HG03097 (cell line): ENCODE results near the gene RASGRP1.

Experiments used
- ATAC-seq: cut with Tn5 transposase; IDR thresholded peaks from one replicate; pipeline ENCODE4 v1.9.1; 2021; ENCODE audit not compliant: unreplicated experiment, low FRiP score

RASGRP1 gene

DNA sequence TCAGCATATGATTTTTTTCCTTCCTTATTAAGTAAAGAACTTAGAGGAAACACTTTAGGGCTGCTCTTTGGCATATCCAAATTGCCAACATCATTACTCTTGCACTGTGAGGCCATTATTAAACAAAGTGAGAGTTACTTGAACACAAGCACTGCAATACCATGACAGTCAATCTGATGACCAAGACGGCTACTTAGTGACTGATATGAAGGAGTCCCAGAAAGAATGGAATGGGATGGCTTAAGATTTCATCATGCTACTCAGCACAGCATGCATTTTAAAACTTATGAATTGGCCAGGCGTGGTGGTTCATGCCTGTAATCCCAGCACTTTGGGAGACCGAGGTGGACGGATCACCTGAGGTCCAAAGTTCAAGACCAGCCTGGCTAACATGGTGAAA lies 55.5 kb downstream of the RASGRP1 start:
- no peak for ATAC-seq

DNA sequence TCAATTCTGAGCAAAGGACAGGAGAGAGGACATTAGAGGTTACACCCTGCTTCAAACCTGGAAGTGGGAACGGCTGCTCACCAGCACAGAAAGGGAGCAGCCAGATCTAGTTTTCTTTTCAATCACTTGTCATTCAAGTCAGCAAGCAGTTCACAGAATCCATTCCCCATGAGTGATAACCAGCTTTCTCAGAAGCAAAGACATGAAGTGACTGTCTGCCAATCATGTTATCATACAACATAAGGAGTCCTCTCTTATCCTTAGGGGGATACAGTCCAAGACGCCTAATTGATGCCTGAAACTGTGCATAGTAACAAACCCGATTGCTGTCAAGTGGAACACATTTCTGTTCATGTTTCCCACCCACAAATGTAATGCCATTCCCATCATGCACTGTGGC lies 56.0 kb downstream of the RASGRP1 start:
- no peak for ATAC-seq

DNA sequence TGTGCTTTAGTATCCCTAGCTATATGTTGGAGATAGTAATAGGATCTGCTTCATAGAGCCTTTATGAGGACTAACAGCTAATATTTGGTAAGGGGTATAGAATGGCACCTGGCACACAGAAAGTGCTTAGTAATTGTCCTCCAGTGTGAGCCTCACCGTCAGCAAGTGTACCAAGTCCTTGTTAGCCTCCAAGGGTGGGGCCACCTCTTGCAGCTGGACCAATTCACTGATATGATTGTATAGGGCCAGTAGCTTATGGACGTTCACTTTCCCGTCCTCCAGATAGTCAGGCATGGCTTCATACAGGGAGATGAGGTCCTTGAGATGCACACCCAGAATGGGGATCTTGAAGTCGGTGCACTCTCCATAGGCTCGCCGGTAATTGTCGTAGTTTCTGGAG lies 57.0 kb downstream of the RASGRP1 start:
- ATAC-seq, result no peak

DNA sequence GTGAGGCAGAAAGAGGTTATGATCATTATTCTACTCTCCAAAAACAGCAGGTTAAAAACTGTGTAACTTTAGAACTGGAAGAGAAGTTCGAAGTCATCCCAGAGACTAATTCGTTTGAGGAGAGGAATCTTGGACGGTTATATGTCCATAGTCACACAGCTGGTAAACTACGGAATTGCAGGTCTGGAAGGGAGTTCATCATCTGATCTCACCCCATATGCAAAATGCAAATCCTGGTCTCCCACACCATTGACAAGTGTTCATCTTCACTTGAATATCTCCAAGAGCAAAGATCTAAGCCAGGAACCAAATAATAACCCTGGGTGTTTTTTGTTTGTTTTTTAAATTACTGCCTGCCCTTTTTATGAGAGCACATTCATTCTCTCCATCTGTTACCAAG lies 57.6 kb downstream of the RASGRP1 start:
- ATAC-seq, result no peak

DNA sequence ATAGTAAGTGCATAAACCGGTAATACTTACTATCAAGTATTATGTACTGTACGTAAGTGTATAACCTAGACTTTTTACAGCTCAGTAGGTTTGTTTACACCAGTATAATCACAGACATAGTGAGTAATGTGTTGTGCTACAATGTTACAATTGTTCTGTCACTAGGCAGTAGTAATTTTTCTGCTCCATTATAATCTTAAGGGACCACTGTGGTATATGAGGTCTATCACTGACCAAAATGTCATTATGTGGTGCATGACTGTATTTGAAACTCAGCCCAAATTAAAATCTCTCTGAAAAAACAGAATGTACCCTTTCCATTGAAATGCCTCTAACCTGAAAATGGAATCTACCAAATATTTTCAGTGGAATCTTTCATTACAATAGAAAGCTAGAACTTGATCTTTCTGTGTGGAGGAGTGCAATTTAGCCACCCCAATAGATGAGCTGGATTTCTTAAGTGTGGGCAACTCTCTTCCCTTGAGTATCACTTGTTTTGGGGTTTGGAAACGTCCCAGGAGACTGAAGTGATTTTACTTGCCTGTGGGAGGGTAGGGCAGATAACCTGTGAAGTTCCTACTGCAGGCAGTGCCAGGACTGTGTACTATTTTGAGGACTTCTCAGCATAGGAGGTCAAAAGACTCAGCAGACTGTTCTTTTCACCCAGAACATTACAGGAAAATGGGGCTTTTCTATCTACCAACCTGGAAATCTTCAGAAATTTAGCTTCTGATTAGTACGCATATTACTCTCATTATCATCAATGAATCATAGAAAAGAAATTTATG lies 59.7 kb downstream of the RASGRP1 start:
- no peak for ATAC-seq

DNA sequence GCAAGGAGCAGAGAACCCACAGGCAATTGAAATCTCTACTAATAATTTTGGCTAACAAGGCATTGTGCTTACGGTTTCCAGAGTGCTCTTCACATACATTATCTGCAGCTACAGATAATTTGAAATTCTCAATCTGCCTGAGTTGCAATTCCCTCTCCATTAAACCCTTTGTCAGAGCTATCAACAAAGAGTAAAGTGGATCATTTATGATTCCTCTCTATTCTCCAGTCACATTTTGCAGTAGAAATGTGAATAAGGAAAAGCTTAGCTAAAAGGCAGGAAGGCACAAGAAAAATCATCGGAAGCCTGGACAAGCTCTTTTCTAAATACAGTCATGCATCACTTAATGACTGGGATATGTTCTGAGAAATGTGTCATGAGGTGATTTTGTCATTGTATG lies 61.1 kb downstream of the RASGRP1 start:
- ATAC-seq, result no peak

DNA sequence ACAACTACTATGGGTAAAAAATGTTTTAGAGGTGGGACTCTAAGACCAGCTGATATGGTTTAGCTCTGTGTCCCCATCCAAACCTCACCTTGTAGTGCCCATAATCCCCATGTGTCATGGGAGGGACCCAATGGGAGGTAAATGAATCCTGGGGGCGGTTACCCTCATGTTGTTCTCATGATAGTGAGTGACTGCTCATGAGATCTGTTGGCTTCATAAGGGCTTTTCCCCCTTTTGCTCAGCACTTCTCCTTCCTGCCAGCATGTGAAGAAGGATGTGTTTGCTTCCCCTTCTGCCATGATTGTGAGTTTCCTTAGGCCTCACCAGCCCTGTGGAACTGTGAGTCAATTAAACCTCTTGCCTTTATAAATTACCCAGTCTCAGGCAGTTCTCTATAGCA lies 65.0 kb downstream of the RASGRP1 start:
- no peak for ATAC-seq

DNA sequence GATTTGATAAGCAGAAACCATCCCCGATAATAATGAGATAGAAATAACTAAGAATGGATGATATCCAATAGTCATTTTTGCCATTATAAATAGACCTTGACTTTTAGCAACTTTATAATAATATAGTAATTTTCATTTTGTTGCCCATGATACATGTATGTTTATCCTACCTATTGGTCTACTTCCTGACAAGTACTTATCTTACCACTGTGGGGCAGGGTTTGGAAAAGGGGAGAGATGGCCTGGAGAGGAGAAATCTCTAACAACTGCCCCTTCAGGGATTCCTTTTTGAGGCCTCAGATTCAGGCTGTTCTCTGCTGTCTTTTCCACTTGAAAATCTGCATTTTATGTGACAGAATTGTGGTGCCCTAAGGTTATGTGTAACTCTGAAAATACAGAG lies 68.5 kb downstream of the RASGRP1 start:
- no peak for ATAC-seq

DNA sequence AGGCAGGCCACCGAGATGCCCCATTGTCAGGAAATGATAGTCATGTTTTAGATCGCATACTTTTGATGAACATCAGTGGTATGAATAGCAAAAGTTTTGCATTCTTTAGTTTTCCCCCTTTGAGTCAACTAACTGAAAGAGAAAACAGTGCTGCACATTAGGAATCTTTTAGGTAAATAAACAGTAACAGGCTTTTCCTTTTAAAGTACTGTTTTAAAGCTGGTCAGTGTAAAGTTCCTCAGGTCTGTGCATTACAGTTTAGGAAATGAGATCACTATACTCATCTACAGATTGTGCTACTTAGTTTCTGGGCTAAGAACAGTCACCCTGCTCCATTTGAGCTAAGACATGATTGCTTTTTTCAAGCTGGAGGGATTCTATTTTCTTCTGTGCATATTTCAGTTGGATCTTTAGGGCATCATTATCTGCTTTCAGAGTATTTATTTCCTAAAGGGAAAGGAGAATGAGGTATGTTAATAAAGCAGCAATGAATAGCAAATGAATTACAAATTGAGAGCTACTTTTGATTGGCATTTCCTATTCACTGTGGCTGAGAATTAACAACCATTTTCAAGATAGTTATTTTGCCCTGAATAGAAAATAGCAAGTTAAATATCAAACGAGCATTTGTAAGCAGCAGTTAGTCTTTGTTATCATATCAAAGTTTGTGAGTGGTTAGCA lies 74.2 kb downstream of the RASGRP1 start:
- ATAC-seq, result no peak

DNA sequence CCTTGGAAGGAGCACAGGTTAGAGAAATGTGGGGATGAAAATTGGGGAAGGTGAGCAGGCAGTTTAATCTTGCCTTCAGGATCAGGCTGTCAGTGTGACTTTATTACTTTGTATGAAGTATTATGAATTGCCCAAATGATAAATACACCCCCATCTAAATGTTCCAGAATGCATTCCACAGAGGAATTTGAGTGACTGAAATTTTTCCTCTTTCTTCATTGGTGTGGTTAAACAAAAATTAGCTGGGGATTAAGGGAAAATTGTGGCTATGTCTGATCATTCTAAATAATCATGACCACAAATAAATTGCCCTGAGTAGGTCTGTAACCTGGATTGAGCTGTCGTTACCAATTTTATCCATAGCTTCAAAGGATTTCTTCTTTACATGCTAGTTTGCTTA lies 77.2 kb downstream of the RASGRP1 start:
- ATAC-seq, result no peak

DNA sequence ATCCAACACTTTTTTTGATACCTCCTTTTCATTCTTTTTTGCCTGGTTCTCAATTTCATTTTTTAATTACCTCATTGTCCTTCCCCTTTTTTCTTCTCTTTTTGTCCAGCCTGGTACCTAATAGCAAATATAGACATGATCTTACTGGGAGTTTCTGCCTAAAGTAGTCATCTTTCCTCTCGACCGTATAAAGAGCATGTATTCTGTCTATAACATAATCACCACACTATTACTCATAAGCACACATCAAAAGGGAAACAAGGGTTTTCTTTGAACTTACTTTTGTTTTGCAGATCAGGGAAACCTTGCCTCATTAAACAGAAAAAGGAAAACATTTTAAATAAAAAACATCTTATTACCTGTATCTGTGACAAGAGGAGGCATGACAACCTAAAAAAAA lies 77.7 kb downstream of the RASGRP1 start:
- ATAC-seq, result no peak

DNA sequence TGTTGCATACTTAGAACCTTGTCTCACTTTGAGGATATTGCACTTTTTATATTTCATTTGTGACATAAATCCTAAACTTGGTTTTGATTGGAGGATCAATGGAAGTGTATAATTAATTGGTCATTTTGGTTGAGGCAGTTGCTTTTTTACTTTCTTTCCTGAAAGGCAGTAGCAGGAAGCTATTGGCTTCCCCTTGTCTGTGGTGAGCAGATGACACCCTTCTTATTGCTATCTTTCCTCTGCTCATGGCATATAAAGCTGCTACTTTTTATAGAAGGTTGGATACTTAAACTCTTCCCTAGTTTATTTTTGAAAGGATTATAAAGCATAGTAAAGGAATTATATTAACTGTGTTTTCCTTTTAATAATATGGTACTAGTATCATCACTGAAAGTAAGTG lies 82.0 kb downstream of the RASGRP1 start:
- ATAC-seq, result no peak

DNA sequence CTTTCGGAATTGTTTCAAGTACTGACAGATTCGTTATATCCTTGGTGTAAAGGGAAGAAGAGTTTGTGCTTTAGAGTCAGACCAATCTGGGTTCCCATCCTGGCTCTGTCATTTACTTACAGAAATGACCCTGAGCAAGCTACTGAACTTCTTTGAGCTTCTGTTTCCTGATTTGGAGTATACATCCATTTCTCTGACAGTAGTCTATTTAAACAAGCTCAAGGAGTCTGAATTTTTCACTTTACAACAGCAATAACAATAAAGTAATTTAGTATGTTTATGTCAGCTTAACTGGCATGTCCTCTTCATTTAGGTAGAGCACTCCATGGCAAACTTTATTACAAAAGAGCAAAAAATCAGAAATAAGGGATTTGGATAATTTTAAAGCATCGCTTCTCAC lies 82.9 kb downstream of the RASGRP1 start:
- no peak for ATAC-seq

DNA sequence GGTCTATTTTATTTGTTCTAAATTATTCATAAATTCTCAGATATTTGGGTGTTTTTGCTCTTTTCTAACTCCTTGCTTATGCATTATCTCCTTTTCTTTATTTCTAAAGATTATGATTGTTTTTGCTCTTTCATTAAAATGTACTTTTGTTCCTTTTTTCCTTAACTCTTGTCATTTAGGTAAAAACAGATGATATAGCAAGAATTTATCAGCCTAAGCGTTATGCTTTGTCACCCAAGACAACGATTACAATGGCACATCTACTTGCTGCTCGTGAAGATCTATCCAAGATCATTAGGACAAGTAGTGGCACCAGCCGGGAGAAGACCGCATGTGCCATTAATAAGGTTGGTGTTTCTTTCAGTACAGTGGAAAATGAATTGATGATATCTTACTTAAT lies 83.5 kb downstream of the RASGRP1 start:
- ATAC-seq, result no peak

DNA sequence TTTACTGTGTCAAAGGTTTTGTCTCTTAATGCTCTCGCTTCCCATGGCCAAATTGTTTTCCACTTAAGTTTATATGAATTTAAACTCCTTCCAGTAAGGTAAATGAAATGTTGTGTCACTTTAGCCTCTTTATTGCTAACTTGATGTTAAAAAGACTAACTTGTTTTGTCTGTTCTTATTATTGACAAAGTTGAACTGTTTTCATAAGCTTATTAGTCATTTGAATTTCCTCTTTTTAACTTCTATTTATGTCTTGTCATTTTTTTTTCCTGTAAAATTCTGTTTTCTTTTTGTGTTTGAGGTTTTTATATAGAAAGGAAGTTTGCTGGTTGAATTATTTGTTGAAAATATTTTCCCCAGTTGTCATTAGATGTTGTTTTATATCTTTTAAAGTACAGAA lies 84.9 kb downstream of the RASGRP1 start:
- ATAC-seq, result no peak

DNA sequence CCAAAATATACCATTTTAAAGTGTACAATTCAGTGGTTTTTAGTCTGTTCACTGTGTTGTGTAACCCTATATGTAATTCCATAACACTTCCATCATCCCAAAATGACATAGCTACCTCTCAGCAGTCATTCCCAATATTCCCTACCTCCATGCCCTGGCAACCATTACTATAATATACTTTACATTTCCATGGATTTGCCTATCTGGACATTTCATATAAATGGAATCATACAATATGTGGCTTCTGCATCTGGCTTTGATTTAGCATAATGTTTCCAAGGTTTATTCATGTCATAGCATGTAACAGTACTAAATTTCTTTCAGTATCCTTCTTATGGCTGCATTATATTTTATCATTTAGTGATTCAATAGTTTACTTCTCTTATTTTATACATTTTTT lies 85.3 kb downstream of the RASGRP1 start:
- no peak for ATAC-seq

DNA sequence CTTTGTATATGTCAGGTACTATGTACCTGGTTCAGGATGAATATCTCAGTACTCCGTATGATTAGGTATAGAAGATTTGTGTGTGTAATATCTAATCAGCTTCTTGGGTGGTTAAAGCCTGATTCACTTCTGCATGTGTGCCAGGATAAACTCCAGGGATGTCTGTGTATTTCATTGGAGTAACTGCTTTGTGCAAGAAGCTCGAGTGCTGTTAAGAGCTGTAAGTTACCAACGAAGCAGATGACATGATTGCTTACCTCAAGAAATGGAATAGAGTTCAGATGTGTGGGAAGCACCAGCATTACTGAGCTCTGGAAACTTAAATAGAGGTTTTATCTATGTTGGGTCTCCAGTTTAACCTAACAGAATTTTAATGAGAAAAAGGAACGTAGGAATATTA lies 87.0 kb downstream of the RASGRP1 start:
- no peak for ATAC-seq

DNA sequence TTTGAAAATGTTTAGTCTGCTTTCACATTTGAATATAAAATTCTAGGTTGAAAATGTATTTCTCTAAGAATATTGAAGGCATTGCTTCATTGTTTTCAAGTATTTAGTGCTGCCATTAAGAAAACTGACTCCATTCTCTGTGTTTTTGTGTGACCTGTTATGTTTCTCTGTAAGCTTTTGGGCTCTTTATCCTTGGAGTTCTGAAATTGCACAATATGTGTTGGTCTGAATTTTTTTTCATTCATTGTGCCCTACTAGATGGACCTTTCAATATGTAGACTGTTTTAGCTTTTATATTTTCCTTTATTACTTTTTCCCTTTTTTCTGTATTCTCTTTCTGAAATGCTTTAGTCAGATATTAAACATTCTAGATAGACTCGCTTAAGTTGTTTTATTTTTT lies 88.5 kb downstream of the RASGRP1 start:
- no peak for ATAC-seq

DNA sequence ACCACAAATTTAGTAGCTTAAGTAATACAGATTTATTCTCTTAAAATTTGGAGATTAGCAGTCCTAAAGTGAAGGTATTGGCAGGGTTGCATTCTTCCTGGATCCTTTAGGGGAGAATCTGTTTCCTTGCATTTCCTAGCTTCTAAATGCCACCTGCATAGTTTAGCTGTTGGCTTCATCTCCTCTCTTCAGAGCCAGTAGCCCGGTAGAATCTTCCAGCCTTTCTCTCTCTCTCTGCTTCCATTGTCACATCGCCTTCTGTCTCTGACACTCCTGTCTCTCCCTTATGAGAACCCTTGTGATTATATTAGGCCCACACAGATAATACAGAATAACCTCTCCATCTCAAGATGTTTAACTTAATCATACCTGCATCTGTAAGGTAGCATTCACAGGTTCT lies 89.3 kb downstream of the RASGRP1 start:
- ATAC-seq, result no peak

DNA sequence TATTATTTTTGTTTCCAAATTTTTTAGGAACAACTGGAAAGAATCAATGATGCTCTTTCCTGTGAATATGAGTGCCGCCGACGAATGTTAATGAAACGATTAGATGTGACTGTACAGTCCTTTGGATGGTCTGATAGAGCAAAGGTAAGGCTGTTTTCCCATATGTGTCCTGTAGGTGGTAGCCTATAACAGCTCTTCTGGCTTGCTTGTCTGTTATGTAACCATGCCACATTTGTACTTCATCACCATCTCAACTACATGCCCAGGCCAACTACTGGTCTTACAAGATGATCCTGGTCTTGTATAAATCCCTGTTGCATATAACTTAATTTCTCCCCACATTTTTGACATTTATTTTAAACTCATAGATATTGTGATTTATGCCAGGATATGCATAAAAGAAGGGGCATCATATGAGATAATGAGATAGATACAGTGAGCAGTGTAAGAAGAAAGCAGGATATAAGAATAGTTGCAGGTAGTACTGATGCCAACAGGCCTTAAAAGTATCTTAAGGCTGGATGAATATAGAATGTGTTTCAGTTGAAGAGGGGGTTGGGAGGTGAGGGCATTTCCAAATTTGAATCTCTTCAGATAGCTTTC lies 90.4 kb downstream of the RASGRP1 start:
- ATAC-seq, result peak; percentile 66

DNA sequence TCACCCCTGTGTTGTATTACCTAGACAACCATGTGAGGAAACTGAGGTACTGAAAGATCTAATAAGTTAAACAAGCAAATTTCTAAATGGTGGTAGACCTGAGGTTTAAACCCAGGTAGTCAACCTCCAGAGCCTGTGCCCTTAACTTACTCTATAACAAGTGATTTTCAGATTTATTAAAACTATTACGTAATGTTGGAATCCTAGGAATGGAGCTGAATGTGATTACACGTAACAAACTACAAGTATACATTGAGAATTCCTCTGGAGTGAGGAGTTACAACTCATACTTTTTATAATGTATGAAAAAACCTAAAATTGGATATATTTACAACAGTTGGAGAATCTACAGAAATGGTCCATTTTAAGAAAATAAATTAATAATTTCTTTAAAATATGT lies 92.6 kb downstream of the RASGRP1 start:
- no peak for ATAC-seq

DNA sequence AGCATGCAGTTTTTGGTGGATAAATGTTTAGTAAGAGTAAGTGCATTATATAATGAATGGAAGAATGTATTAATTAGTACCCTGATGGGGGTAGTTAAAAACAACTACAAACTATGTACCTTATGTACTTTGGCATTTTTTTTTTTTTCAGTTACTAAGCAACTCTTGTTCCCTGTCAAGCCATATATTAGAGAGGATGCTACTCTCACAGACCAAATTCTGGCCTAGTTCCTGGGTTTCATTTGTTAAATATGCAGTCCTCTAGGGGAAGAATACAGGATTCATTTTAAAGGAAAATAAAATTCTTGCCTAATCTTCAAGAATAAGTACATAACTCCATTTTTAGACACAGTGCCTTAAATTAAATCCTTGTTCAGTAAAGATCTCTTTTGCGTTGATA lies 93.8 kb downstream of the RASGRP1 start:
- ATAC-seq, result no peak
